Suprapubic skin (tissue), 4 donors: Measurements from ENCODE around the gene NPLOC4. TPM values are rescaled to one million over a fixed set of nuclear protein-coding genes. Genes with fewer than 3 reads are reported as not detected.

Experiments used
- DNase-seq, 2 donors: peaks; one replicate each; pipeline ENCODE4 v3.0.0-alpha.2; 2019; ENCODE audit warnings: low spot score in 2 of 2
- H3K27ac ChIP-seq: fragments of 200-600 bp; sonication (generic); one replicate; pipeline ENCODE4 v1.5.1; 2019
- H3K27me3 ChIP-seq: fragments of 200-600 bp; sonication (generic); one replicate; pipeline ENCODE4 v1.5.1; 2019
- H3K36me3 ChIP-seq: fragments of 200-600 bp; sonication (generic); one replicate; pipeline ENCODE4 v1.5.1; 2019
- H3K4me1 ChIP-seq: fragments of 200-600 bp; sonication (generic); one replicate; pipeline ENCODE4 v1.5.1; 2019
- H3K4me3 ChIP-seq: fragments of 200-600 bp; sonication (generic); one replicate; pipeline ENCODE4 v1.5.1; 2019; ENCODE audit warnings: mild to moderate bottlenecking
- H3K9me3 ChIP-seq: fragments of 200-600 bp; sonication (generic); one replicate; pipeline ENCODE4 v1.5.1; 2019
- CTCF ChIP-seq, 2 donors: fragments of 200-600 bp in 1 of 2; fragments of 450-650 bp in 1 of 2; sonication (generic) in 1 of 2; IDR thresholded peaks; one replicate each; pipeline ENCODE4 v1.5.1; 2016 to 2019; ENCODE audit warnings: antibody characterized with exemption in 2 of 2, mild to moderate bottlenecking in 1 of 2, moderate library complexity in 1 of 2
- EP300 ChIP-seq: sonication (generic); formaldehyde crosslinking; IDR thresholded peaks from one replicate; pipeline ENCODE4 v1.6.1; 2017; ENCODE audit warnings: antibody characterized with exemption
- POLR2A ChIP-seq, 2 donors: fragments of 450-650 bp; IDR thresholded peaks; one replicate each; pipeline ENCODE4 v1.6.1; 2017; ENCODE audit warnings: antibody characterized with exemption in 2 of 2, mild to moderate bottlenecking in 2 of 2, moderate library complexity in 2 of 2
- POLR2AphosphoS5 ChIP-seq, 3 donors: sonication (generic); formaldehyde crosslinking; IDR thresholded peaks; one replicate each; pipeline ENCODE4 v1.6.1; 2017; ENCODE audit warnings: antibody characterized with exemption in 3 of 3
- WGBS: methylation state at CpG from one replicate; pipeline ENCODE4 v1.1.5; 2018; 5-methylcytosine and 5-hydroxymethylcytosine counted together
- total RNA-seq, 4 donors: library from RNA; depleted of rRNA; stranded (reverse); fragments of >200 nt; gene quantifications; one replicate each; pipeline ENCODE4 v1.1.0, GENCODE V29; 2016

Gene NPLOC4
- total RNA-seq, 4 donors from 2014 or later = 77.1 to 115 (median 91.7) TPM

- no peaks in the 10 kb centered on the region for H3K9me3 ChIP-seq
- no peak for TF ChIP-seq CTCF (IDR thresholded peaks at IDR 0.05)
- TF ChIP-seq POLR2A (IDR thresholded peaks at IDR 0.05) = no peak
- TF ChIP-seq POLR2AphosphoS5 (IDR thresholded peaks at IDR 0.05) = no peak
- TF ChIP-seq EP300 = no peak
- 84% methylated on average over 9 of the region's 10 CpGs for WGBS
- peaks cover 23% of the 10 kb centered on the region for H3K4me1 ChIP-seq
- no peak for DNase-seq
- H3K27me3 ChIP-seq = no peaks in the 10 kb centered on the region
- no peak overlapping the region for H3K4me3 ChIP-seq
- H3K27ac ChIP-seq = no peak overlapping the region
- H3K36me3 ChIP-seq = peaks cover 84% of the 10 kb centered on the region
These were observed 72.9 kb downstream of the NPLOC4 start for GRCh38 chr17:81563861-81564586.

GRCh38 chr17:81561494-81561885 is 75.4 kb downstream of the NPLOC4 start:
- Histone ChIP-seq H3K36me3 (peaks cover 93% of the 10 kb centered on the region), H3K27ac (no peak overlapping the region), H3K4me3 (no peak overlapping the region), H3K4me1 (peaks cover 7% of the 10 kb centered on the region), H3K27me3 (no peaks in the 10 kb centered on the region), H3K9me3 (no peaks in the 10 kb centered on the region)
- 85% methylated on average over 4 of the region's 4 CpGs for WGBS
- no peak for DNase-seq
- TF ChIP-seq POLR2A (IDR thresholded peaks at IDR 0.05) (no peak), EP300 (no peak), CTCF (IDR thresholded peaks at IDR 0.05) (no peak), POLR2AphosphoS5 (IDR thresholded peaks at IDR 0.05) (no peak)

- 82% methylated on average over 16 of the region's 27 CpGs for WGBS
These were observed 77.7 kb downstream of the NPLOC4 start for GRCh38 chr17:81558941-81559806.

GRCh38 chr17:81558115-81558468 is 78.8 kb downstream of the NPLOC4 start:
- Histone ChIP-seq H3K9me3 (no peaks in the 10 kb centered on the region), H3K27ac (no peak overlapping the region), H3K27me3 (no peaks in the 10 kb centered on the region), H3K4me1 (peaks cover 12% of the 10 kb centered on the region), H3K4me3 (no peak overlapping the region), H3K36me3 (peaks cover 65% of the 10 kb centered on the region)
- no peak for DNase-seq
- TF ChIP-seq POLR2A (IDR thresholded peaks at IDR 0.05) (no peak), POLR2AphosphoS5 (IDR thresholded peaks at IDR 0.05) (no peak)
- 90% methylated on average over 12 of the region's 12 CpGs for WGBS

More at GRCh38 chr17:81558941-81559806, 77.7 kb downstream of the NPLOC4 start:
- no peak for TF ChIP-seq CTCF (IDR thresholded peaks at IDR 0.05)
- TF ChIP-seq POLR2A (IDR thresholded peaks at IDR 0.05) = no peak
- no peak for TF ChIP-seq POLR2AphosphoS5 (IDR thresholded peaks at IDR 0.05)
- TF ChIP-seq EP300 = no peak
- H3K27ac ChIP-seq = no peak overlapping the region
- no peak overlapping the region for H3K4me3 ChIP-seq
- H3K4me1 ChIP-seq = peaks cover 1% of the 10 kb centered on the region
- no peak for DNase-seq
- H3K36me3 ChIP-seq = peaks cover 75% of the 10 kb centered on the region
- H3K27me3 ChIP-seq = no peaks in the 10 kb centered on the region
- H3K9me3 ChIP-seq = no peaks in the 10 kb centered on the region

- no peak for DNase-seq
- Histone ChIP-seq H3K4me1 (peaks cover 16% of the 10 kb centered on the region), H3K36me3 (peaks cover 59% of the 10 kb centered on the region), H3K4me3 (no peak overlapping the region), H3K27me3 (no peaks in the 10 kb centered on the region), H3K9me3 (no peaks in the 10 kb centered on the region), H3K27ac (no peak overlapping the region)
- WGBS = 89% methylated on average over 15 of the region's 21 CpGs
- TF ChIP-seq POLR2AphosphoS5 (IDR thresholded peaks at IDR 0.05) (no peak), EP300 (no peak), POLR2A (IDR thresholded peaks at IDR 0.05) (no peak), CTCF (IDR thresholded peaks at IDR 0.05) (no peak)
These were observed 79.4 kb downstream of the NPLOC4 start for GRCh38 chr17:81557276-81558114.
